Gastrocnemius medialis (tissue), 4 donors: Measurements from ENCODE around the gene PARD3B.

Experiments used
- CTCF ChIP-seq, 5 experiments: fragments of 450-650 bp in 3 of 5; fragments of 200-600 bp in 2 of 5; sonication (generic) in 2 of 5; IDR thresholded peaks in 4 of 5; conservative IDR thresholded peaks in 1 of 5; 1 replicate in 4 of 5; 2 replicates in 1 of 5; pipeline ENCODE4 v1.5.1; 2016 to 2019; ENCODE audit warnings: antibody characterized with exemption in 5 of 5, mild to moderate bottlenecking in 3 of 5, moderate library complexity in 3 of 5
- POLR2A ChIP-seq, 2 donors: fragments of 450-650 bp; IDR thresholded peaks; one replicate each; pipeline ENCODE4 v1.6.1; 2017; ENCODE audit warnings: antibody characterized with exemption in 2 of 2, mild to moderate bottlenecking in 2 of 2, moderate library complexity in 2 of 2

DNA sequence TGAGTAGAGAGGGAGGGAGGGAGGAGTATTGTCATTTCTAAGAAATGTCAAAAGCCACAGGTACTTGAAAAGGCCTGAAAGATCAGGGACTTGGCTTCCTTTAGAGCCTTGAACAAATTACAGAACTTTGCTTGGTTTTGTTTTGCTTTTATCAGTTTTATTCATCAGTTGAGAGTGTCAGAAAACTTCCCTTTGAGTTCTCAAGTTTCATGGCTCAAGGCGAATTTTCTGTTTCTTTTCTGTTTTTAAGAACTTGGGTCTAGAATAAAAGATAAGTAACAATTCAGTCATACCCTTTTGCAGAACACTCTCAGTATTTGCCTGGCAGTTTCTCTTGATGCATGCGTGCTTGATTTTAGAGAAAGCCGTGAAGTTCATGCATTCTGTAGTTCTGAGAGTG is 531.9 kb downstream of the PARD3B start:
- no peak for TF ChIP-seq CTCF (IDR thresholded peaks at IDR 0.05 in 4 of 5, conservative IDR thresholded peaks at IDR 0.05 in 1 of 5)
- TF ChIP-seq POLR2A (IDR thresholded peaks at IDR 0.05), result no peak
